Hematopoietic multipotent progenitor cell (in vitro differentiated cells): Measurements from ENCODE around the gene CENPA. TPM values are rescaled to one million over a fixed set of nuclear protein-coding genes. Genes with fewer than 3 reads are reported as not detected.
"Not testable (repeated sequence)": the region's sequence is repeated elsewhere in the genome, so short reads cannot be mapped to it uniquely, and the experiment has no call there.

Experiments used
- DNase-seq, 3 donors: peaks; one replicate each; pipeline ENCODE4 v3.0.0-alpha.2; 2011 to 2015; ENCODE audit warnings: low read depth in 2 of 3, low spot score in 2 of 3
- total RNA-seq: library from RNA; depleted of rRNA; stranded (reverse); fragments of >200 nt; gene quantifications from one replicate; pipeline ENCODE4 v1.2.3, GENCODE V29; 2012

Gene CENPA
- 0.81 TPM for total RNA-seq

DNA sequence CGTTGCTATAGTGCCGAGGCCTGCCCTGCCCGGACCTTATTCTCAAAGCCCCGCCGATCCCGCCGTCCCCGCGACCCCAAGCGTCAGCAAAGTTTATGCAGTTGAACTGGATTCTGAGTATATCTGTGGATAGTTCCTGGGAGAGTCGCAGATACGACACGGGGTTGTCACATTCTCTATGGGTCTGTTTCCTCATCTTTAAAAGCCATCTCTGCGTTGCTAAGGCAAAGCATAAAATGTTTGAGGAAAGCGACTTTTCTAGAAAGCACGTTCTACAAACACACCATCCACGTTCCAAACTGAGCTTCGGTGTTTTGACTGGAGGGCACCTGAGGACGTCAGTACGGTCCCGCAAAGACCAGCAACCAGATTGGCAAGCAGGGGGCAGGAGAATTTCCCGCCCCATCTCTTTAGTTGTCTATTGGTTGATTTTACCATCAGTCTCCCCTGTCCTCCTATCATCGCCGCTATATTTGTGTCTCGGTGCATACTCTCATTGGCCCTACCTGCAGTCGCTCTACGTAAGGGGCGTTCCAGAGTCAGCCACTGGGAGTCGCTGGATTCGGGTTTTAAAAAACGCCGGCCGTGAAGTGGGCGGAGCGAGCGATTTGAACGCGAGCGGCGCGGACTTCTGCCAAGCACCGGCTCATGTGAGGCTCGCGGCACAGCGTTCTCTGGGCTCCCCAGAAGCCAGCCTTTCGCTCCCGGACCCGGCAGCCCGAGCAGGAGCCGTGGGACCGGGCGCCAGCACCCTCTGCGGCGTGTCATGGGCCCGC, at the start of gene CENPA:
TSS of gene CENPA (plus strand) at position 626 of the 776 bp plus-strand sequence. CDS start at position 767, 141 bp downstream.
- DNase-seq = peak; percentile 87 to 100 (median 98)

DNA sequence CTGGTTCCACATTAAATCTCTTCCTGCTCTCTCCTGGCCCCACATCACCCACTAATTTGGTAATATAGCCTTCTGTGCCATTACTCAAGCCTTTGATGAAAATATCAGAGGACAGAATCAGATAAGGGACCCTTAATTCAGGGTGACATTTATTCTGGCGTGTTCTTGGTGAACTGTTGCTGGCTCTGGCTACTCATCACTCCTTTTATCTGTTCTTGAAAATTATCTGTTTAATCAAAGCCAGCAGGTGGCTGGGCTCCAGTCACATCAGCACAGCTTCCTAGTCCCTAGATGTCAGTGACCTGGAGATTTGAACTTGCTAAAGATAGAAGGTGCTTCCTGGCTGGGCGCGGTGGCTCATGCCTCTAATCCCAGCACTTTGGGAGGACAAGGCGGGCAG, 48.6 kb upstream of the CENPA start:
- no peak for DNase-seq

DNA sequence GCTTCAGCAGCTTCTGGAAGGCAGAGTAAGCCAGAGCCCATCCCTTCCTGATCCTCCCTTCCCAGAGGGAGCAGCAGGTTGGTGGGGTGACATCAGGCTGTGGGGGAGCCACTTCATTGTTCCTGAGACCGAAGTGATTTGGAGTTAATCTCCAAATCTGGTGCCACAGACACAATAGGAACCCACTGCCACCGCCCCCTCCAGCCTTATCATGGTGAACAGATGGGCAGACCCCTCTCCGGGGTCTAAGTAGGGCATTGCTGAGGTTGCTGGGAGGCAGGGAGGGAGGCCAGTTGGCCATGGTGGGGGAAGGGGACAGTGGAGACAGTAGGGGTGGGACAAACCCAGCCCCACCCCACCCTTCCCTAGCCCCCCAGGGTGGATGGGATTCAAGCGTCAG, 47.4 kb upstream of the CENPA start:
- no peak for DNase-seq

DNA sequence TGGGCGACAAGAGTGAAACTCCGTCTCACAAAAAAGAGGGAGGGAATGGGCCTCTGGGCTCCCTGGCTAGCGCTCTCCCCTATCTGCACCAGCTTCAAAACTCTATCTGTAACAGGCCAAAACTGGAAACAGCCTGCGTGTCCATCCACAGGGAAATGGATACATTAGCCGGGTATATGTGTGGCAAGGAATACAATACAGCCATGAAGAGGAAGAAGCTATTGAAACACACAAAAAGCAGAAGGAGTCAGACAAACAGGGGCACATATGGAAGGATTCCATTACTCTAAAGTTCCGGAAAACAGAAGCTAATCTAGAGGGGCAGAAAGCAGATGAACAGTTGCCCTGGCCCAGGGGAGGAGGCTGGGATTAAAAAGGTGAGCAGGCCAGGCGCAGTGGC, 46.3 kb upstream of the CENPA start:
- DNase-seq = no peak

DNA sequence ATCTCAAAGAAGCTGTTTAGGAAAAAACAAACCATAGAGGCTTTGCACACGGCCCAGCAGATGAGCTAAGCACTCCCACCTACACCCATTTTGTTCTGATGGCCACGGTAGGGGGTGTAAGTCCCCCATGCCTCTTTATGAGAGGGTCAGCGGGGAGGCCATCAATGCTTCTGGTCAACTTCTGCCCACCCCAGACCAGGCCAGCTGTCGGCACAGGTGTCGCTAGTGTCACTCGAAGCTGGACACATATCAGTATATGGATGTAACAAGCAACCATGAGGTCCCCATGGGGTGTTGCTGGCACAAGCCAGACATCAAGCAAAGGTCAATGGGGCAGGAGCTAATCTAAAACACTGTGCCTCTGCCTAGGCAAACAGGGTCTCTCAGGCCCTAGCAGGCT, 45.5 kb upstream of the CENPA start:
- no peak for DNase-seq

DNA sequence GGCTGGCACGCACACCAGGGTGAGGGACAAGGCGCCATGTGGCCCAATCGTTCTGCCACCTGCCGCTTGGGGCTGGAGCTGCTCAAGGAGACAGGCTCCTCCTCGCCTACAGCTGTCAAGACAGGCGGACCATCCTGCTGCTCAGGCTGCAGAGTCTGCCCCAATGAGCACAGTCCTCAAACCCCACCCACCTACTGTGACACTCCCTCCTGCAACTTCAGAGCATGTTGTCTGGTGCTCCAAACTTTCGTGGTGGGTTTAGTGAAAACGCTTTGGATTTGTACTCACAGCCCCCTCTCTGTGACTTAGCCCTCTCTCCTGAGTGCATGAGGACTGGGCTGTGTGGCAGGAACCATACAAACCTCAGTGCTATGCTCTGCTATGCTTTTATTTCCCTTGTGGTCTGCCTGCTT, 45.0 kb upstream of the CENPA start:
- DNase-seq = peak in 2 of 3 donors; percentile 73 to 84

DNA sequence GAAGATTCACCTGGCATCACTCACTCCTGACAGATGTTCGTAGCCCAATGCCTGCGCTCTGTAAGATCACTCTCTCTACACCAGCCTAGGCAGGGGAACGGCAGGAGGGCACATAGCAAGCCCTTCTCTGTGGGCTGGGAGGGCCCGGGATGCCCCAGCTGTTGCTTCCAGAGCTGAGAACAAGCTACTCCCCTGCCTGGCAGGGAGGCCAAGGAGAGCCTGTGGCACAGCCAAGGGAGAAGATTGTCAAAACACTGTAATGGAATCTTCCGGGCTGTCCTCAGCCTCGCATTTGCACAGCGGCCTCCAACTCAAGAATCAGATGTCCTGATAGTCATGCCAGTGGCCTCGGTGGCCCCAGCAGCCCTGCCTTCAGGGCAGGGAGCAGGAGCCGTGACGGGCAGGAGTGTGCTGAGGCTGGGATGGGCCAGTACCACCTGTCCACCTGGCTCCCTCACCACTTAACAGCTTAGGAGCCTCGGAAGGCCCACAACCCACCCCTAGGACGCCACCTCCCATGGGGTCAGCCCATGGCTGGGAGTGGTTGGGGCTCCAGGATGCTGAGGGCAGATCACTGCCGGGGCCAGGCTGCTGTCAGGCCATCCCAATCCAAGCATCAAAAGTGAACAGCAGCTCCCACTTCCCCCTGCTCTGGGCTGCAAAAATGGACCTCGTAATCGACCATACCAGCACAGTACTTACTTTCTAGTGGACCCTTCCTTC, 43.6 kb upstream of the CENPA start:
- no peak for DNase-seq

DNA sequence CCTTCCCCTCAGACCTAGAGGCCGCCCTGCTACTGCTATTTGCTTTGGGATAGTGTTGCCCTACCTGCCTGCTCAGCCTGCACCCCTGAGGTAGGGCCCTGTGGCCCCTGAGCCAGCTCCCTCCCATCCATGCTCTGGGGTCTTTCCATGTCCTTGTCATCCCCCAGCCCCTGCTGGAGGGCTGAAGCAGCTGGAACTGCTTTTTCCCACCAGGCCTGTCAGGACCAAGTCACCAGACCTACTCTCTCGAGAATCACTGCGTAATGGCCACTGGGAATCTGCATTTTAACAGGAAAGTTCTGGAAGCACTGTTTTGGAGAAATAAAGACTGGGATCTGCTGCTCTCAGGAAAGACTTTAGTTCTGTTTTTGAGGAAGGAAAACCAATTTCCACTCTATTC, 42.0 kb upstream of the CENPA start:
- DNase-seq = no peak

DNA sequence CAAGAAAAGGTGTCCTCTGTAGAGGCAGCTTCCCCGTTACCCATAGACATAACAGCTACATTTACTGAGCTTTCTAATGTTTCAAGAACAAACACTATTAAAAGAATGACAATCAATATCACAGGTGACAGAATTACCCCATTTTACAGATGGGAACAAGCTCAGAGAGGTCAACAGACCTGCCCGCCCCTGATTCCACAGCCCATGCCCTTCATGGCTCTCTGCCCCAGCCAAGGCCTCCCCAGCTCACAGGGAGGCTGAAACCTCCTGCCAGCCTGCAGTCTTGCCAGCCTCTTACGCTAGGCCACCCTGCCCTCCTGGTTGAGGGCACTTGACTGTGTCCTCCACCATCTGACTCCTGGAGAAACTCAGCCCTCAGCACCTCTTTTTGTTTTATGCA, 40.9 kb upstream of the CENPA start:
- DNase-seq = no peak

DNA sequence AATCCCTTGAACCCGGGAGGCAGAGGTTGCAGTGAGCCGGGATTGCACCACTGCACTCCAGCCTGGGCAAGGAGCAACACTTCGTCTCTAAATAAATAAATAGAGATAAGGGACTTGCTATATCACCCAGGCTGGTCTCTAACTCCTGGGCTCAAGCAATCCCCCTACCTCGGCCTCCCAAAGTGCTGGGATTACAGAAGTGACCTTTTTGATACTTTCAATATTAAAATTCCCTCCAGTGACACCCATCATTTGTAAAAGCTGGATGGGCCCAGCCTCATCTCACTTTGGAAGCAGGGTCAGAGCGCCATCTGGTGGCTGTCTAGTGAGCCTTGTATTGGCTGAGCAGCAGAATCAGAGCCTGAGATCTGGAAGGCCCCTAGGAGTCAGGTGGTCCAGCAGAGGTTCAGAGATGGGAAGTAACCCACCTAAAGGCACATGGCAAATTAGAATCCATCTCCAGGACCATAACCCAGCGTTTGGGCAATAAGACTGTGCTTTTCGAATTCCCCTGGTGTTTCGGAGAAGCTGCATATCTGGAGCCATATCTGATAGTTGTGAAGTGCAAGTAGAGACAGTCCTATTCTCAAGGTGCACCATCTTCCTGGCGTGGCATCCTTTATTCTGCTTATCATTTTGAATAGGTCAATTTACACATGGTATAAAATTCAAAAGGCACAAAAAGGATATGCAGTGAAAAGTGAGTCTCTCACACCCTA, 40.1 kb upstream of the CENPA start:
- peak; percentile 55 to 92 (median 83) for DNase-seq

DNA sequence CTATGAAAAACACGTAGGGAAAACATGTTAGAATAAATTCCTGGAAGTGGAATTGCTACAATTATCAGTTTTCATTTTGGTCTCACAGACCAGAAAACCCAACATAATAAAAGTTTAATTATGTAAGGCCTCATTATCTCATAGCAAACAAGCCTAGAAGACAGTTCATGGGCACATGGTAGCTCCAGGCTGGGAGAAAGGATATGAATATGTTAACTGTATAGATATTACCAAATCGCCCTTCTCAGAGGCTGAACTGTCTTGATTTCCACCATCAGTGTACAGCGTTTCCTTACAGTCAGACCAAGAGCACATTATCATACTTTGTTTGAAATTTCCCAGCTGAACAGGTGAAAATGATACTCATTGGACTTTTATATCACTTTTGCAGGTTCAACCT, 38.9 kb upstream of the CENPA start:
- DNase-seq = no peak

DNA sequence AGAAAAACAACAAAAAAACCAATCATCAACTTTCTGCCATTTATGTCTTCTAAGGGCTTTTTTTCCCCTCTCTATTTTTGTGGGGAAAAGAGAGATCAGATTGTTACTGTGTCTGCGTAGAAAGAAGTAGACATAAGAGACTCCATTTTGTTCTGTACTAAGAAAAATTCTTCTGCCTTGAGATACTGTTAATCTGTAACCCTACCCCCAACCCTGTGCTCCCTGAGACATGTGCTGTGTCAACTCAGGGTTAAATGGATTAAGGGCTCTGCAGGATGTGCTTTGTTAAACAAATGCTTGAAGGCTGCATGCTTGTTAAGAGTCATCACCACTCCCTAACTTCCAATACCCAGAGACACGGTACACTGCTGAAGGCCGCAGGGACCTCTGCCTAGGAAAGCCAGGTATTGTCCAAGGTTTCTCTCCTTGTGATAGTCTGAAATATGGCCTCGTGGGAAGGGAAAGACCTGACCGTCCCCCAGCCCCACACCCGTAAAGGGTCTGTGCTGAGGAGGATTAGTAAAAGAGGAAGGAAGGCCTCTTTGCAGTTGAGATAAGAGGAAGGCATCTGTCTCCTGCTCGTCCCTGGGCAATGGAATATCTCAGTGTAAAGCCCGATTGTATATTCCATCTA, 36.0 kb upstream of the CENPA start:
- DNase-seq = not testable (repeated sequence)

DNA sequence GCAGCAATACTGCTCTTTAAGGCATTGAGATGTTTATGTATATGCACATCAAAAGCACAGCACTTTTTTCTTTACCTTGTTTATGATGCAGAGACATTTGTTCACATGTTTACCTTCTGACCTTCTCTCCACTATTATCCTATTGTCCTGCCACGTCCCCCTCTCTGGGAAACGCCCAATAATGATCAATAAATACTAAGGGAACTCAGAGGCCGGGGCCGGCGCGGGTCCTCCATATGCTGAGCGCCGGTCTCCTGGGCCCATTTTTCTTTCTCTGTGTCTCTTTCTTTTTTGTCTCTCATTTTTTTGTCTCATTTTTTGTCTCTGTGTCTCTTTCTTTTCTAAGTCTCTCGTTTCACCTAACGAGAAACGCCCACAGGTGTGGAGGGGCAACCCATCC, 35.4 kb upstream of the CENPA start:
- DNase-seq = not testable (repeated sequence)

DNA sequence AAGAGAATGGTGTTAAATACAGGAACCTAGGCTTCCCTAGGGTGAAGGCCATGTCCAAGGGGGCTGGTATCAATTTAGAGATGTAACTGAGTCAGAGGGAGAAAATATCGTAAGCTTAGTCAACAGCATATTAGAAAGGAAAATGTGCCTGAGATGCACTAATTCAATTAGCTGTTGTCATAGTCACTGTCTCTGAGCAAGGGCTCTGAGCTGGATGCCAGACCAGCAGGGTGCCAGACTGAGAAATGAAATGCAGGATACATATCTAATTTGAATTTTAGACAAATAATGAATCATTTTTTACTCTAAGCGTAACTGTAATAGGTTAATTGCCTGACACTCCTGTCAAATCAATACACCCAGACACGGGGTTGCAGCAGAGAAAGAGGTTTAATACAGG, 33.2 kb upstream of the CENPA start:
- DNase-seq = no peak

DNA sequence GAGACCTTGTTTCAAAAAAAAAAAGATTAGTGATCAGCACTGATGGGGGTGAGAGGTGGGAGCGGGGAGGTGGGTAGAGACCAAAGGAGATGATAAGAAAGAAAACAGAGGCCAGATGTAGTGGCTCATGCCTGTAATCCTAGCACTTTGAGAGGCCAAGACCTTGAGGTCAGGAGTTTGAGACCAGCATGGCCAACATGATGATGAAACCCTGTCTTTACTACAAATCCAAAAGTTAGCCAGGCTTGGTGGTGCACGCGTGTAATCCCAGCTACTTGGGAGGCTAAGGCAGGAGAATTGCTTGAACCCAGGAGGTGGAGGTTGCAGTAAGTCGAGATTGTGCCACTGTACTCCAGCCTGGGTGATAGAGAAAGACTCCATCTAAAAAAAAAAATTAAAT, 31.3 kb upstream of the CENPA start:
- no peak for DNase-seq

DNA sequence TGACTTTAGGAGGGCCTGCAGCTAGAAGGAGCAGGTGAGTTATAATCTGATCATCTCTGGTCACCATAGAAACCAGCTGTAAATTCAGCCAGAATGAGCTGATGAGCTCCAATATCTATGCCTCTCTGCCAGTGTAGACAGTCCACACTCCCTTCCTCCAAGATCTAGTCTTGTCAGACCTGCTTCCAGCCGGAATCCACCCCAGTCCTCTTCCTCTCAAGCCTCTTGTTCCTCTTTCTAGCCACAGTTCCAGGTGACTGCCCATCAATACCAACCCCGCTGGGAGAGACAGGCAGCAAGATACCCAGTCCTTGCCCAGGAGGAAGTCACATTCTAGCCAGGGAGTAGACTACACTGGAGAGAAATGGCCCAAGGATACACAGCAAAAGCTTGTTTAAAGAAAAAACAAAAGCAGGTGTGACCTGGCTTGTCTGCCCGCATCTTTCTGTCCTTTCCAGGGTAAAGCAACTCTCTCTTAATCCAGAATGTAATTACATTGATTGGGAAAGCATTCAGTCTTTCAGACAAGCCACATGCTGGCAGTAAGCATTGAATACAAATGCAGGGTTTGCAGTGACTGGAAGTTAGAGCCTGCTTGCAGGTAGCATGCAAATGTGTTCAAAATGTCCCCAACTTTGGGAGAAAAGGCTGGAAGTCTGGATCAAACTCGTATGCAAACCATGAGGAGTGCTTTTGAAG, 30.7 kb upstream of the CENPA start:
- DNase-seq = no peak

DNA sequence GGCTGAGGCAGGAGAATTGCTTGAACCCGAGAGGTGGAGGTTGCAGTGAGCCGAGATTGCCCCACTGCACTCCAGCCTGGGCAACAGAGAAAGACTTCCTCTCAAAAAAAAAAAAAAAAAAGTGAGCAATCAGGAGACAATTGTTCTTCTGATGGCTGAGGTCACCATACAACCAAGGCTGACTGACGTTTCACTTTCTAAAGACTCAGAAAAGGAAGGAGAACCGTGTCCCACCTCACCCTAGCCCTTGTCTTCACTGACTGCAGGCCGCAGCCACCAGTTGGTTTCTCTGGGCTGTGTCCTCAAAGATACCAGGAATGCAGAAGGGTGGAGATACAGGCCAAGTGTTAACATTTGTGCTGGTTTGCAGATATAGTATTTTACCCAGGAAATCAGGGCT, 29.5 kb upstream of the CENPA start:
- no peak for DNase-seq

DNA sequence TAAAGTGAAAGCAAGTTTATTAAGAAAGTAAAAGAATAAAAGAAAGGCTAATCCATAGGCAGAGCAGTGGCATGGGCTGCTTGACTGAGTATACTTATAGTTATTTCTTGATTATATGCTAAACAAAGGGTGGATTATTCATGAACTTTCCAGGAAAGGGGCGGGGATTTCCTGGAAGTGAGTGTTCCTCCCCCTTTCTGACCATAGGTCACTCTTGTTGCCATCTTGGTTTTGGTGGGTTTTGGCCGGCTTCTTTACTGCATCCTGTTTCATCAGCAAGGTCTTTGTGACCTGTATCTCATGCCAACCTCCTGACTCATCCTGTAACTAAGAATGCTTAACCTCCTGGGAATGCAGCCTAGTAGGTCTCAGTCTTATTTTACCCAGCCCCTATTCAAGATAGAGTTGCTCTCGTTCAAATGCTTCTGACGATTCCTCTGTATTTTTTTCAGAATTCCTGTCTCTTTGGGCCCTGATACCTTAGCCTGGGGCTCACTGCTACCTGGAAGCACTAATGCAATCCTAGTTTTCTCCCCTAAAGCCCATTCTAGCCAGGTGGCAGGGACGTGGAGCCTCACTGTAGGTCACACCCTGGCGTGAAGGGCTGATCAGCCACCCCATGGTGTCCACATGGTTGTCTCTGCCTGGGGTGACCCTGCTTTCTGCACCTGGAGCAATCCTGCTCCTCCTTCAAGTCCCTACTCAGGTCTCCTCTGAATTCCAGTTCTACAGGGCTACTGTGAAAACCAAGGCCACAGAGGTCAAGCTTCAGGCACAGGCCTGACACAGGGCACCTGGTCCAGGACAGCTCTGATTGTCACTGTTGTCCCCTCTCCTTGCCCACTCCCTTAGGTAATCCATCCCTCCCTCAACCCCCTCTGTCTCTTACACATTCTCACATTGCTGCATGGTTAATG, 27.7 kb upstream of the CENPA start:
- no peak for DNase-seq

DNA sequence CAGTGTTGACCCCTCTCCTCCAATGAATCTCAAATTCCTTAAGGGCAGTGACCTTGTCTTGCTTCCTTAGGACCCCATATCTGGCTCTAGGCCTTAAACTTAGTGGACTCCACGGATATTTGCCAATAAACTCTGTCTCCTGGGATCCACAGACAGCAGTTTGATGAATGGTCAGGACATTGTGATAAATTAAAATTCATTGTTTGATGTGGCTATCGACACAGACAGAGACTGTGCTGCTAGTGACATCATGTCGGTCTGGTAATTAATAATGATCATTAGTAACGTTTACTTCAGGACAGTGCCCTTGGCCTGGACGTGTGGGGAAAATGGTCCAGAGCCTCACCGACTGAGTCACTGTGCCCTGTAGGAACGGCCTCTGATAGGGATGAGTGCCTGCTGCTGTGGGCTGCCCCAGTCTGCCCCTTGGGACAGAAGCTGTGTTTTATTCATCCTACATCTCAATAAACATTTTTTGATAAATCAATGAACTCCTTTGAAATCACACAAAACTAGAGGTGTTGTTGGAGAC, 27.0 kb upstream of the CENPA start:
- no peak for DNase-seq
